ENCODE data around the gene OR1J1.

OR1J1 gene

DNA sequence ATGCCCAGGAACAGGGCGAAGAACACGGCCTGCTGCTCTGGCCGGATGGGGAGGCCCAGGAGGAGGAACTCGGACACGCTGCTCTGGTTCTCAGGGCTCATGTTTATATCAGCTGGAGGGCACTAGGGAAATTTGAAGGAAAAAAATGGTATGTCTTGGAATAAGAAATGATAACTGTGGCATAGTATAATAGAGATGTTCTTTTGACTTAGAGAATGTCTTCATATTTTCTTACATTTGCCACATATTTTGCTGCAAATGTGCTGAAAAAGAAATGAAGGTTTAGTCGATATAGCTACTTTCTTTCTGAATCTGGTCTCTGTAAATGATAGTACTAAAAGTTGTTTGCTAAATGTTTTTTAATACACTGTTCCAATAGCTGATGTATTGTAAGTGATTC is at the start of gene OR1J1:
OR1J1 (minus strand) TSS at position 101 of the 400 bp plus-strand sequence; CDS start at position 101, 0 bp downstream.
- no peak for DNase-seq (ENCODE audit: low read depth, low spot score)
- TF ChIP-seq SUZ12 (IDR thresholded peaks at IDR 0.05; ENCODE audit: extremely low read depth, insufficient read depth, insufficient read length): no peak
- no peak for TF ChIP-seq ZNF274 (IDR thresholded peaks at IDR 0.05; ENCODE audit: low read depth, low read length)
- no peak for TF ChIP-seq YY1 (IDR thresholded peaks at IDR 0.05; ENCODE audit: insufficient read depth, insufficient read length)

GRCh38 chr9:122527193-122527592 is 49.5 kb upstream of the OR1J1 start, which contains the start of gene OR1N1:
Gene OR1N1, minus strand, starts transcription at chr9:122527293. Its CDS starts 0 bp downstream, at chr9:122527293.
- H3K9ac ChIP-seq (ENCODE audit: insufficient read length, low read depth): no peak within 1 kb of the TSS
- DNase-seq (ENCODE audit: low read depth, low spot score): no peak
- no peak for TF ChIP-seq YY1 (IDR thresholded peaks at IDR 0.05; ENCODE audit: insufficient read depth, insufficient read length)
- TF ChIP-seq SUZ12 (IDR thresholded peaks at IDR 0.05; ENCODE audit: extremely low read depth, insufficient read depth, insufficient read length): no peak
- H3K36me3 ChIP-seq (ENCODE audit: insufficient read depth, insufficient read length, low read length): no peaks in the 10 kb centered on the region
- H3K4me1 ChIP-seq (ENCODE audit: insufficient read depth, insufficient read length): no peaks in the 10 kb centered on the region
- no peaks in the 10 kb centered on the region for H3K27me3 ChIP-seq (ENCODE audit: insufficient read depth, insufficient read length)
- no peak within 1 kb of the TSS for H3K4me3 ChIP-seq (ENCODE audit: insufficient read length, low read depth)
- H3K9me3 ChIP-seq (ENCODE audit: insufficient read depth, low read length): no peaks in the 10 kb centered on the region

More for the DNA sequence above, at the start of gene OR1J1:
- Histone ChIP-seq H3K9ac (ENCODE audit: insufficient read length, low read depth) (no peak within 1 kb of the TSS), H3K9me3 (ENCODE audit: insufficient read depth, low read length) (no peaks in the 10 kb centered on the region), H3K27me3 (ENCODE audit: insufficient read depth, insufficient read length) (no peaks in the 10 kb centered on the region), H3K4me3 (ENCODE audit: insufficient read length, low read depth) (no peak within 1 kb of the TSS), H3K36me3 (ENCODE audit: insufficient read depth, insufficient read length, low read length) (no peaks in the 10 kb centered on the region), H3K4me1 (ENCODE audit: insufficient read depth, insufficient read length) (no peaks in the 10 kb centered on the region)

GRCh38 chr9:122526602-122527001 is 48.9 kb upstream of the OR1J1 start:
- no peaks in the 10 kb centered on the region for H3K36me3 ChIP-seq (ENCODE audit: insufficient read depth, insufficient read length, low read length)
- no peak for DNase-seq (ENCODE audit: low read depth, low spot score)
- H3K9ac ChIP-seq (ENCODE audit: insufficient read length, low read depth): no peak overlapping the region
- no peaks in the 10 kb centered on the region for H3K9me3 ChIP-seq (ENCODE audit: insufficient read depth, low read length)
- TF ChIP-seq ZNF274 (IDR thresholded peaks at IDR 0.05; ENCODE audit: low read depth, low read length) (no peak), SUZ12 (IDR thresholded peaks at IDR 0.05; ENCODE audit: extremely low read depth, insufficient read depth, insufficient read length) (no peak), YY1 (IDR thresholded peaks at IDR 0.05; ENCODE audit: insufficient read depth, insufficient read length) (no peak)
- no peaks in the 10 kb centered on the region for H3K4me1 ChIP-seq (ENCODE audit: insufficient read depth, insufficient read length)
- H3K4me3 ChIP-seq (ENCODE audit: insufficient read length, low read depth): no peak overlapping the region
- H3K27me3 ChIP-seq (ENCODE audit: insufficient read depth, insufficient read length): no peaks in the 10 kb centered on the region

DNA sequence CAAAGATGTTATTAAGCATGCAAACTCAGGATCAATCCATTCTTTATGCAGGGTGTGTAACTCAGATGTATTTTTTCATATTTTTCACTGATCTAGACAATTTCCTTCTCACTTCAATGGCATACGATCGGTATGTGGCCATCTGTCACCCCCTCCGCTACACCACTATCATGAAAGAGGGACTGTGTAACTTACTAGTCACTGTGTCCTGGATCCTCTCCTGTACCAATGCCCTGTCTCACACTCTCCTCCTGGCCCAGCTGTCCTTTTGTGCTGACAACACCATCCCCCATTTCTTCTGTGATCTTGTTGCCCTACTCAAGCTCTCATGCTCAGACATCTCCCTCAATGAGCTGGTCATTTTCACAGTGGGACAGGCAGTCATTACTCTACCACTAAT is 41.6 kb upstream of the OR1J1 start:
- no peak for TF ChIP-seq ZNF274 (IDR thresholded peaks at IDR 0.05; ENCODE audit: low read depth, low read length)
- no peak for TF ChIP-seq SUZ12 (IDR thresholded peaks at IDR 0.05; ENCODE audit: extremely low read depth, insufficient read depth, insufficient read length)
- no peak for TF ChIP-seq YY1 (IDR thresholded peaks at IDR 0.05; ENCODE audit: insufficient read depth, insufficient read length)
- no peak for DNase-seq (ENCODE audit: low read depth, low spot score)
- H3K4me1 ChIP-seq (ENCODE audit: insufficient read depth, insufficient read length): no peaks in the 10 kb centered on the region
- peaks cover 9% of the 10 kb centered on the region for H3K27me3 ChIP-seq (ENCODE audit: insufficient read depth, insufficient read length)
- no peak overlapping the region for H3K4me3 ChIP-seq (ENCODE audit: insufficient read length, low read depth)
- H3K9me3 ChIP-seq (ENCODE audit: insufficient read depth, low read length): no peaks in the 10 kb centered on the region
- H3K9ac ChIP-seq (ENCODE audit: insufficient read length, low read depth): no peak overlapping the region
- H3K36me3 ChIP-seq (ENCODE audit: insufficient read depth, insufficient read length, low read length): no peaks in the 10 kb centered on the region

DNA sequence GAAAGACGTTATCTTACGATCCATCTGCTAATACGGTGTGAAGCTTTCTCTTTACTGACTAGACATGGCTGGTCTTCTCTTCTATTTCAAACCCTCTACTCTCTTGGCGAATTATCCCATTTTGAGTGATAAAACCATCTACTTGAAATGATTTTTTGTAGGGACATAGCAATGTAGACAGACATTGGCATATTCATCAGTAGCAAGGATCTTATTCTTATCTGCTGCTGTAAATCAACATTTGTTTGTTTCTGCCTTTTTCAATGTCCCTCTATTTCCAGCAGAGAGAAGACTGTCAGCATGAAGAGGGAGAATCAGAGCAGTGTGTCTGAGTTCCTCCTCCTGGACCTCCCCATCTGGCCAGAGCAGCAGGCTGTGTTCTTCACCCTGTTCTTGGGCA is 41.1 kb upstream of the OR1J1 start, which contains the start of gene OR1J4:
OR1J4 (plus strand) TSS at position 301 of the 400 bp plus-strand sequence; CDS start at position 301, 0 bp downstream.
- Histone ChIP-seq H3K4me1 (ENCODE audit: insufficient read depth, insufficient read length) (no peaks in the 10 kb centered on the region), H3K27me3 (ENCODE audit: insufficient read depth, insufficient read length) (peaks cover 9% of the 10 kb centered on the region), H3K9ac (ENCODE audit: insufficient read length, low read depth) (no peak within 1 kb of the TSS), H3K4me3 (ENCODE audit: insufficient read length, low read depth) (no peak within 1 kb of the TSS), H3K9me3 (ENCODE audit: insufficient read depth, low read length) (no peaks in the 10 kb centered on the region), H3K36me3 (ENCODE audit: insufficient read depth, insufficient read length, low read length) (no peaks in the 10 kb centered on the region)
- no peak for DNase-seq (ENCODE audit: low read depth, low spot score)
- TF ChIP-seq YY1 (IDR thresholded peaks at IDR 0.05; ENCODE audit: insufficient read depth, insufficient read length): no peak
- no peak for TF ChIP-seq SUZ12 (IDR thresholded peaks at IDR 0.05; ENCODE audit: extremely low read depth, insufficient read depth, insufficient read length)
- no peak for TF ChIP-seq ZNF274 (IDR thresholded peaks at IDR 0.05; ENCODE audit: low read depth, low read length)

- no peak for DNase-seq (ENCODE audit: low read depth, low spot score)
- Histone ChIP-seq H3K9me3 (ENCODE audit: insufficient read depth, low read length) (no peaks in the 10 kb centered on the region), H3K36me3 (ENCODE audit: insufficient read depth, insufficient read length, low read length) (no peaks in the 10 kb centered on the region), H3K4me1 (ENCODE audit: insufficient read depth, insufficient read length) (no peaks in the 10 kb centered on the region), H3K27me3 (ENCODE audit: insufficient read depth, insufficient read length) (peaks cover 9% of the 10 kb centered on the region), H3K9ac (ENCODE audit: insufficient read length, low read depth) (no peak overlapping the region), H3K4me3 (ENCODE audit: insufficient read length, low read depth) (no peak overlapping the region)
- TF ChIP-seq YY1 (IDR thresholded peaks at IDR 0.05; ENCODE audit: insufficient read depth, insufficient read length) (no peak), SUZ12 (IDR thresholded peaks at IDR 0.05; ENCODE audit: extremely low read depth, insufficient read depth, insufficient read length) (no peak), ZNF274 (IDR thresholded peaks at IDR 0.05; ENCODE audit: low read depth, low read length) (no peak)
Measured at GRCh38 chr9:122518226-122518625, 40.5 kb upstream of the OR1J1 start.

- TF ChIP-seq ZNF274 (IDR thresholded peaks at IDR 0.05; ENCODE audit: low read depth, low read length) (no peak), SUZ12 (IDR thresholded peaks at IDR 0.05; ENCODE audit: extremely low read depth, insufficient read depth, insufficient read length) (no peak), YY1 (IDR thresholded peaks at IDR 0.05; ENCODE audit: insufficient read depth, insufficient read length) (no peak)
- Histone ChIP-seq H3K27me3 (ENCODE audit: insufficient read depth, insufficient read length) (peaks cover 1% of the 10 kb centered on the region), H3K9me3 (ENCODE audit: insufficient read depth, low read length) (no peaks in the 10 kb centered on the region), H3K4me1 (ENCODE audit: insufficient read depth, insufficient read length) (no peaks in the 10 kb centered on the region), H3K4me3 (ENCODE audit: insufficient read length, low read depth) (no peak within 1 kb of the TSS), H3K36me3 (ENCODE audit: insufficient read depth, insufficient read length, low read length) (no peaks in the 10 kb centered on the region), H3K9ac (ENCODE audit: insufficient read length, low read depth) (no peak within 1 kb of the TSS)
- DNase-seq (ENCODE audit: low read depth, low spot score): no peak
Measured at GRCh38 chr9:122510502-122510901, 32.8 kb upstream of the OR1J1 start, which contains the start of gene OR1J2. Gene OR1J2, plus strand, starts transcription at chr9:122510802. Its CDS starts 0 bp downstream, at chr9:122510802.
